GM12892 (cell line): Measurements from ENCODE around the gene UBE2D4.

Experiments
- POLR2A ChIP-seq: IDR thresholded peaks from 2 replicates; pipeline ENCODE4 v1.6.1; 2011; ENCODE audit warnings: low read depth, low read length, control low read depth
- POLR2AphosphoS5 ChIP-seq: IDR thresholded peaks from 2 replicates; pipeline ENCODE4 v1.6.1; 2011; ENCODE audit warnings: low read depth, low read length, control low read depth
- TAF1 ChIP-seq: IDR thresholded peaks from 2 replicates; pipeline ENCODE4 v1.6.1; 2011; ENCODE audit warnings: low read depth, mild to moderate bottlenecking, control low read depth, low read length, borderline replicate concordance

DNA sequence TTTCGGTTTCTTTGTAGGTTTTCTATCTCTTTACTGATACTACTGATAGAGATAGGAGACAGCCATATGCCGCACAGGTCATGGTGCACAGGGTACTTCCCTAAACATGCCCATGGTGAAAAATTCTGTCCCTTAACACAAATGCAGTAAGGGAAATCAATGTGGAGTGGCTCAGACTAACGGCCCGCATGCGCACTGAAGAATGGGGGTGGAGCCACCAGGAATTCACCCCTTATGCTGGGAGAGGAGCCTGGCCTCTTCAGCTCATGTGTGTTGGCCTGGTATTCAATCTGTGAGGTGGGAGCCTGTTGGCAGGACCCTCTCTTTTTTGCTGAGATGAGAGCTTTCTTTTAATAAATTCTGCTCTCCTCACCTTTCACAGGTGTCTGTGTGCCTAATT, 11.4 kb upstream of the UBE2D4 start:
- TF ChIP-seq POLR2A: no peak
- no peak for TF ChIP-seq TAF1
- no peak for TF ChIP-seq POLR2AphosphoS5
